Upper lobe of right lung (tissue), 1 donor: ENCODE measurements around the gene GIPC3. TPM values are rescaled to one million over a fixed set of nuclear protein-coding genes. Genes with fewer than 3 reads are reported as not detected.

Experiments used
- ATAC-seq: fragments of 200-7000 bp; cut with Tn5 transposase; one replicate; pipeline ENCODE4 v1.9.1; 2020; ENCODE audit warnings: mild to moderate bottlenecking, moderate library complexity
- DNase-seq: peaks from one replicate; pipeline ENCODE4 v3.0.0-alpha.2; 2020
- H3K27ac ChIP-seq: fragments of 200-600 bp; one replicate; pipeline ENCODE4 v1.8.0; 2022
- H3K27me3 ChIP-seq: fragments of 200-600 bp; one replicate; pipeline ENCODE4 v1.8.0; 2022; ENCODE audit warnings: mild to moderate bottlenecking
- H3K36me3 ChIP-seq: fragments of 200-600 bp; one replicate; pipeline ENCODE4 v1.8.0; 2022
- H3K4me1 ChIP-seq: fragments of 200-600 bp; one replicate; pipeline ENCODE4 v1.8.0; 2022
- H3K4me3 ChIP-seq: fragments of 200-600 bp; one replicate; pipeline ENCODE4 v1.8.0; 2022; ENCODE audit warnings: mild to moderate bottlenecking
- H3K9me3 ChIP-seq: fragments of 200-600 bp; one replicate; pipeline ENCODE4 v1.8.0; 2022
- intact Hi-C: fragments of 100-400 bp; cut with DNase I; formaldehyde crosslinking; loops from one replicate; pipeline ENCODE4 v1.11.0; 2022
- total RNA-seq: library from RNA; stranded (reverse); fragmentation: NEBNext Ultra II Directional; extraction: Animal tissue kit (Norgen Biotek cat#: 25700); gene quantifications from one replicate; pipeline ENCODE4 v1.2.1, GENCODE V29; 2021
- TF ChIP-seq, protein P1 (sequence below): fragments of 200-600 bp; IDR thresholded peaks from one replicate; pipeline ENCODE4 v1.8.0; 2022; ENCODE audit warnings: antibody characterized with exemption
- donor health status: DM: no; HTN: yes; CAD: no; lungs with severe emphysema.

GIPC3 gene
- total RNA-seq, 1 donor from 2014 or later, result 6.5 TPM

- Histone ChIP-seq H3K9me3 (no peaks in the 10 kb centered on the region), H3K4me1 (no peaks in the 10 kb centered on the region), H3K27ac (no peak overlapping the region), H3K4me3 (no peak overlapping the region), H3K27me3 (no peaks in the 10 kb centered on the region), H3K36me3 (no peaks in the 10 kb centered on the region)
- DNase-seq (no peak), ATAC-seq (no peak)
- TF ChIP-seq, protein P1, sequence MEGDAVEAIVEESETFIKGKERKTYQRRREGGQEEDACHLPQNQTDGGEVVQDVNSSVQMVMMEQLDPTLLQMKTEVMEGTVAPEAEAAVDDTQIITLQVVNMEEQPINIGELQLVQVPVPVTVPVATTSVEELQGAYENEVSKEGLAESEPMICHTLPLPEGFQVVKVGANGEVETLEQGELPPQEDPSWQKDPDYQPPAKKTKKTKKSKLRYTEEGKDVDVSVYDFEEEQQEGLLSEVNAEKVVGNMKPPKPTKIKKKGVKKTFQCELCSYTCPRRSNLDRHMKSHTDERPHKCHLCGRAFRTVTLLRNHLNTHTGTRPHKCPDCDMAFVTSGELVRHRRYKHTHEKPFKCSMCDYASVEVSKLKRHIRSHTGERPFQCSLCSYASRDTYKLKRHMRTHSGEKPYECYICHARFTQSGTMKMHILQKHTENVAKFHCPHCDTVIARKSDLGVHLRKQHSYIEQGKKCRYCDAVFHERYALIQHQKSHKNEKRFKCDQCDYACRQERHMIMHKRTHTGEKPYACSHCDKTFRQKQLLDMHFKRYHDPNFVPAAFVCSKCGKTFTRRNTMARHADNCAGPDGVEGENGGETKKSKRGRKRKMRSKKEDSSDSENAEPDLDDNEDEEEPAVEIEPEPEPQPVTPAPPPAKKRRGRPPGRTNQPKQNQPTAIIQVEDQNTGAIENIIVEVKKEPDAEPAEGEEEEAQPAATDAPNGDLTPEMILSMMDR, result no peak
- intact Hi-C loops, result no loop called here
Observed at GRCh38 chr19:3593156-3593555, 7.9 kb downstream of the GIPC3 start.

DNA sequence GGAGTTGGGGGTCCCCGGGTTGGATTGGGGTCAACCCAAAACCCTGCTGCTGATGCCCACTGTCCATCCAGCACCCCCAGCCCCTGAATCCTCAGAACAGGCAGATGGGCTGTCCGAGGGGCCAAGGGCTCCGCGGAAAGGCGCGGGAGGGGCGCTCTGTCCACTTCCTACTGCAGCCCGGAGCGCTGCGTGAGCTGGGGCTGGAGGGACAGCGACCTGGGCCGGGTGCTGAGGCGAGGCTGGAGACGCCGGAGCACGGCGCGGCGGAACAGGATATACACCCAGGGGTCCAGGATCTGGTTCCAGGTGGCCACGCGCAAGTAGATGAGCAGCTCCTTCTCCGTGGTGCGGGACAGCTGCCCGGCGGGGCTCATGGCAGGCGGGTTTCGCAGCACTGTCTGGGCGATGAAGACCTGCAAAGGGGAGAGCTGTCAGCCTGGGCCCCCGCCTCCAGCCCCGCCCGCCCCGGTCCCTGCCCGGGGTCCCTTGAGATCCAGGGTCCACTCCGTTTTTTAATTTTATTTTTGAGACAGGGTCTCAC, 10.3 kb downstream of the GIPC3 start:
- intact Hi-C loops, result no loop called here
- H3K27ac ChIP-seq, result no peak overlapping the region
- DNase-seq (no peak), ATAC-seq (no peak)
- H3K36me3 ChIP-seq, result no peaks in the 10 kb centered on the region
- H3K4me3 ChIP-seq, result no peak overlapping the region
- no peaks in the 10 kb centered on the region for H3K27me3 ChIP-seq
- H3K4me1 ChIP-seq, result no peaks in the 10 kb centered on the region
- TF ChIP-seq, protein P1, result no peak
- no peaks in the 10 kb centered on the region for H3K9me3 ChIP-seq

DNA sequence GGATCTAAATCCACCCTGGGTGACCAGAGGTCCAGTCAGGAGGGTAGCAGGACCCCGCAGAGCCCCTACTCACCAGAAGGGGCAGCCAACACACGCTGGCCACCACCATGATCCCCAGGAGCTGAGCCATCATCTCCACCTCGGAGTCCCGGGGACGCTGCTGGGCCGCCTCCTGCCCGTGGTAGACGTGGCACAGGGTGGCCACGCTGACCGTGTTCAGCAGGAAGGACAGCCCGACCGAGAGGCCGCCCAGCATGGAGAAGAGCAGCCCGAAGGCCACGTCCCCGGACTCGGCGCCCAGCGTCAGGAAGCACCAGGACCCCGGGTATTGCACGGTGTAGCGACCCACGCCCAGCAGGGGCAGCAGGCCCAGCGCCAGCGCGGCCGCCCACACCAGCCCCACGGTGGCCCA, 14.5 kb downstream of the GIPC3 start:
- peak; percentile 62 for DNase-seq
- H3K27ac ChIP-seq, result no peak overlapping the region

DNA sequence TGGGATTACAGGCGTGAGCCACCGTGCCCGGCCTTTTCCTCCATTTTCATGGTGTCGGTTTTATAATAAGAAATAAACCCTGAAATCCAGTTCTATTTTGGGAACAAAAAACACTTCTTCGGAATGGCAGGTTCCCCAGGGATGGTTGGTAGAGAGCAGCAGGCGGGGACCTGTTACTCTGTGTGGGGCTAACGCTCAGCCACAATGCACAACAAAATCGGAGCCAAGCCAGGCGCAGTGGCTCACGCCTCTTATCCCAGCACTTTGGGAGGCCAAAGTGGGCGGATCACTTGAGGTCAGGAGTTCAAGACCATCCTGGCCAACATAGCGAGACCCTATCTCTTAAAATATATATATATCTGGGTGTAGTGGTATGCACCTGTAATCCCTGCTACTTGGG, 15.7 kb downstream of the GIPC3 start:
- H3K4me3 ChIP-seq, result no peak overlapping the region
- peaks cover 6% of the 10 kb centered on the region for H3K4me1 ChIP-seq
- intact Hi-C loops, result no loop called here
- TF ChIP-seq, protein P1, result no peak
- H3K27me3 ChIP-seq, result no peaks in the 10 kb centered on the region
- no peaks in the 10 kb centered on the region for H3K36me3 ChIP-seq
- no peak overlapping the region for H3K27ac ChIP-seq
- no peaks in the 10 kb centered on the region for H3K9me3 ChIP-seq
- DNase-seq, result no peak
- ATAC-seq, result no peak

More for the DNA sequence above, 14.5 kb downstream of the GIPC3 start:
- Histone ChIP-seq H3K9me3 (no peaks in the 10 kb centered on the region), H3K36me3 (no peaks in the 10 kb centered on the region), H3K4me3 (no peak overlapping the region), H3K27me3 (no peaks in the 10 kb centered on the region), H3K4me1 (peaks cover 6% of the 10 kb centered on the region)
- TF ChIP-seq, protein P1, result no peak
- intact Hi-C loops, result no loop called here
- no peak for ATAC-seq

DNA sequence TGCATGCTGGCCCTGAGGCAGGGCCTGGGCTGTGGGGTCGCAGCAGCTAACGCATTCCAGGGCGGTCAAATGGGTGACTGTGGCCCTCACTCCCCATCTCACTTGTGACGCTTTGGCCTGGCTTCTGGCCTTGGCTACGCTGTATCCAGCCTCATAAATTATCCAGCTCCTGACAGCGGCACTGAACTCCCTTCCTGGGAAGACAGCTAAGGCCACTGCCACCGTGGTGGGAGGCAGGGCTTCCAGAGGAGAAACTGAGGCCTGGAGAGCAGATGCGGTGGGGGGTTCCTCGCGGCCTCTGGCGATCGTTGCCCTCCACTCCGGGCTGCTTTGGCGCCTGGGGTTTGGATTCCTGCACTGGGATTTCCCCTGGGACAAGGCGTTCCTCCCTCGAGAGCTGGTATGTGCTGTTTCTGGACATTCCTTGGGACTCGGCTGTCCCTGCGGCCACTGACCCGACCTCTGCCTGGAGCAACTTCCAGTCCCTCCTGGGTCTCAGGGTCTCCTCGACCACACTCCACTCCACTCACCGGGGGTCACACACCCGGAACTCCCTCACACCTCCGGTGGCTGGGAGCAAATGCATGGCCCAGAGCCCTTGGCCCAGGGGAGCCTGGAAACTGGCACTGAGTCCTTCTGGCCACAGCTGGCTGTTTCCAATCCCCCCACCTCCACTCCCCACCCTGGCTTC, 18.0 kb downstream of the GIPC3 start:
- ATAC-seq (no peak), DNase-seq (no peak)
- H3K36me3 ChIP-seq, result no peaks in the 10 kb centered on the region
- TF ChIP-seq, protein P1, result no peak
- peak overlapping the region; percentile 37 for H3K27ac ChIP-seq
- H3K4me1 ChIP-seq, result peaks cover 22% of the 10 kb centered on the region
- H3K27me3 ChIP-seq, result no peaks in the 10 kb centered on the region
- H3K9me3 ChIP-seq, result no peaks in the 10 kb centered on the region
- intact Hi-C loops, result no loop called here
- no peak overlapping the region for H3K4me3 ChIP-seq
